Activated naive CD4-positive, alpha-beta T cell treated with anti-CD3 and anti-CD28 coated beads, Interleukin-2, amount 10 ng/mL, durations not matched to agents 7 days and 5 days (primary cell): ENCODE data around the gene DIPK1B.
A peak's percentile ranks its signal among the peaks of the same experiment; 100 is the strongest.

ENCODE experiments used
- CTCF ChIA-PET: fragments of 350-600 bp; sonication (Branson Sonifier 250); formaldehyde crosslinking; loops from one replicate; lab custom pipeline; 2021; ENCODE audit warnings: antibody characterized with exemption; lab: Charles Lee
- DNase-seq: peaks from one replicate; pipeline ENCODE4 v3.0.0-alpha.2; 2020
- H3K27ac Mint-ChIP-seq: one replicate; pipeline ENCODE4 v1.8.0; 2021; ENCODE audit warnings: mild to moderate bottlenecking, moderate library complexity, mixed read lengths
- H3K27me3 Mint-ChIP-seq: one replicate; pipeline ENCODE4 v1.8.0; 2021; ENCODE audit warnings: mild to moderate bottlenecking, mixed read lengths
- H3K36me3 Mint-ChIP-seq: one replicate; pipeline ENCODE4 v1.8.0; 2021; ENCODE audit warnings: mixed read lengths
- H3K4me1 Mint-ChIP-seq: one replicate; pipeline ENCODE4 v1.8.0; 2021; ENCODE audit warnings: mixed read lengths
- H3K4me3 Mint-ChIP-seq: one replicate; pipeline ENCODE4 v1.8.0; 2021; ENCODE audit warnings: mild to moderate bottlenecking, moderate library complexity, mixed read lengths
- H3K9me3 Mint-ChIP-seq: one replicate; pipeline ENCODE4 v1.8.0; 2021; ENCODE audit warnings: mixed read lengths

The DIPK1B gene

GRCh38 chr9:136678034-136678433 lies 34.3 kb upstream of the DIPK1B start:
- CTCF ChIA-PET: no interaction called here
- no peak overlapping the region for H3K4me3 Mint-ChIP-seq

GRCh38 chr9:136678624-136679023 lies 33.7 kb upstream of the DIPK1B start:
- Mint-ChIP-seq H3K4me3 (no peak overlapping the region), H3K27me3 (no peaks in the 10 kb centered on the region), H3K36me3 (no peaks in the 10 kb centered on the region), H3K27ac (no peak overlapping the region), H3K9me3 (no peaks in the 10 kb centered on the region), H3K4me1 (no peaks in the 10 kb centered on the region)
- CTCF ChIA-PET: no interaction called here
- no peak for DNase-seq

More at GRCh38 chr9:136678034-136678433, 34.3 kb upstream of the DIPK1B start:
- Mint-ChIP-seq H3K27ac (no peak overlapping the region), H3K9me3 (no peaks in the 10 kb centered on the region), H3K27me3 (no peaks in the 10 kb centered on the region), H3K36me3 (no peaks in the 10 kb centered on the region), H3K4me1 (no peaks in the 10 kb centered on the region)
- DNase-seq: no peak

- no peaks in the 10 kb centered on the region for H3K36me3 Mint-ChIP-seq
- H3K4me1 Mint-ChIP-seq: no peaks in the 10 kb centered on the region
- H3K4me3 Mint-ChIP-seq: no peak overlapping the region
- no peaks in the 10 kb centered on the region for H3K9me3 Mint-ChIP-seq
- H3K27me3 Mint-ChIP-seq: no peaks in the 10 kb centered on the region
- DNase-seq: no peak
- CTCF ChIA-PET: no interaction called here
- peak overlapping the region; percentile 24 for H3K27ac Mint-ChIP-seq
Measured at GRCh38 chr9:136679431-136679941, 32.9 kb upstream of the DIPK1B start.

GRCh38 chr9:136681029-136681428 lies 31.3 kb upstream of the DIPK1B start:
- H3K27me3 Mint-ChIP-seq: peaks cover 3% of the 10 kb centered on the region
- no peak overlapping the region for H3K27ac Mint-ChIP-seq

GRCh38 chr9:136681945-136682699 lies 30.2 kb upstream of the DIPK1B start:
- no peak for DNase-seq
- no peaks in the 10 kb centered on the region for H3K36me3 Mint-ChIP-seq
- no peak overlapping the region for H3K4me3 Mint-ChIP-seq
- no peaks in the 10 kb centered on the region for H3K9me3 Mint-ChIP-seq
- H3K4me1 Mint-ChIP-seq: peaks cover 7% of the 10 kb centered on the region
- no peak overlapping the region for H3K27ac Mint-ChIP-seq
- CTCF ChIA-PET: interaction anchor here (0.9 to 1.2 kb wide), 3 partner anchors 10 to 18 kb away, joined by 3 read pairs; no protein-coding TSS in a partner anchor
- peaks cover 9% of the 10 kb centered on the region for H3K27me3 Mint-ChIP-seq

More at GRCh38 chr9:136681029-136681428, 31.3 kb upstream of the DIPK1B start:
- Mint-ChIP-seq H3K36me3 (no peaks in the 10 kb centered on the region), H3K4me3 (no peak overlapping the region), H3K4me1 (peaks cover 3% of the 10 kb centered on the region), H3K9me3 (no peaks in the 10 kb centered on the region)
- DNase-seq: no peak
- CTCF ChIA-PET: no interaction called here

- no peak for DNase-seq
- Mint-ChIP-seq H3K4me1 (peaks cover 7% of the 10 kb centered on the region), H3K36me3 (no peaks in the 10 kb centered on the region), H3K27ac (no peak overlapping the region), H3K4me3 (no peak overlapping the region), H3K9me3 (no peaks in the 10 kb centered on the region), H3K27me3 (peaks cover 9% of the 10 kb centered on the region)
- CTCF ChIA-PET: interaction anchor here (0.9 to 1.2 kb wide), 3 partner anchors 11 to 19 kb away, joined by 3 read pairs; no protein-coding TSS in a partner anchor
Measured at GRCh38 chr9:136682710-136683109, 29.7 kb upstream of the DIPK1B start.

- no peaks in the 10 kb centered on the region for H3K36me3 Mint-ChIP-seq
- DNase-seq: no peak
- no peaks in the 10 kb centered on the region for H3K9me3 Mint-ChIP-seq
- no peak overlapping the region for H3K4me3 Mint-ChIP-seq
- H3K27me3 Mint-ChIP-seq: peaks cover 14% of the 10 kb centered on the region
- H3K4me1 Mint-ChIP-seq: peaks cover 7% of the 10 kb centered on the region
- CTCF ChIA-PET: interaction anchor here (1.0 to 1.2 kb wide), 2 partner anchors 12 to 19 kb away, joined by 3 read pairs; no protein-coding TSS in a partner anchor
- H3K27ac Mint-ChIP-seq: no peak overlapping the region
Measured at GRCh38 chr9:136683173-136683745, 29.1 kb upstream of the DIPK1B start.

- DNase-seq: no peak
- Mint-ChIP-seq H3K36me3 (no peaks in the 10 kb centered on the region), H3K9me3 (no peaks in the 10 kb centered on the region), H3K27ac (no peak overlapping the region), H3K4me3 (no peak overlapping the region), H3K27me3 (peaks cover 19% of the 10 kb centered on the region), H3K4me1 (peaks cover 7% of the 10 kb centered on the region)
- CTCF ChIA-PET: no interaction called here
Measured at GRCh38 chr9:136683755-136684154, 28.6 kb upstream of the DIPK1B start.

GRCh38 chr9:136684339-136684738 lies 28.0 kb upstream of the DIPK1B start:
- H3K4me3 Mint-ChIP-seq: no peak overlapping the region
- DNase-seq: no peak
- peaks cover 25% of the 10 kb centered on the region for H3K27me3 Mint-ChIP-seq
- CTCF ChIA-PET: no interaction called here
- no peaks in the 10 kb centered on the region for H3K9me3 Mint-ChIP-seq
- H3K27ac Mint-ChIP-seq: no peak overlapping the region
- H3K4me1 Mint-ChIP-seq: peaks cover 7% of the 10 kb centered on the region
- H3K36me3 Mint-ChIP-seq: no peaks in the 10 kb centered on the region

- Mint-ChIP-seq H3K4me3 (no peak overlapping the region), H3K36me3 (no peaks in the 10 kb centered on the region), H3K4me1 (peaks cover 7% of the 10 kb centered on the region), H3K27ac (no peak overlapping the region), H3K9me3 (no peaks in the 10 kb centered on the region), H3K27me3 (peaks cover 29% of the 10 kb centered on the region)
- no peak for DNase-seq
- CTCF ChIA-PET: interaction anchor here (1.0 kb wide), 1 partner anchor 41 kb away, joined by 4 read pairs; no protein-coding TSS in a partner anchor
Measured at GRCh38 chr9:136684799-136685198, 27.6 kb upstream of the DIPK1B start.

- Mint-ChIP-seq H3K9me3 (no peaks in the 10 kb centered on the region), H3K36me3 (no peaks in the 10 kb centered on the region), H3K4me1 (peaks cover 7% of the 10 kb centered on the region), H3K27ac (no peak overlapping the region), H3K27me3 (peaks cover 33% of the 10 kb centered on the region), H3K4me3 (no peak overlapping the region)
- CTCF ChIA-PET: interaction anchor here (1.0 kb wide), 1 partner anchor 41 kb away, joined by 4 read pairs; no protein-coding TSS in a partner anchor
- no peak for DNase-seq
Measured at GRCh38 chr9:136685216-136685615, 27.2 kb upstream of the DIPK1B start.

GRCh38 chr9:136685790-136686533 lies 26.4 kb upstream of the DIPK1B start:
- Mint-ChIP-seq H3K27me3 (peaks cover 38% of the 10 kb centered on the region), H3K36me3 (no peaks in the 10 kb centered on the region), H3K27ac (peak overlapping the region; percentile 11), H3K9me3 (no peaks in the 10 kb centered on the region), H3K4me1 (peaks cover 7% of the 10 kb centered on the region), H3K4me3 (peak overlapping the region; percentile 74)
- no peak for DNase-seq
- CTCF ChIA-PET: interaction anchor here (1.0 to 1.4 kb wide), 2 partner anchors 14 to 42 kb away, joined by 4 to 7 read pairs; no protein-coding TSS in a partner anchor

- Mint-ChIP-seq H3K9me3 (no peaks in the 10 kb centered on the region), H3K27ac (no peak overlapping the region), H3K4me3 (peak overlapping the region; percentile 74), H3K4me1 (peaks cover 7% of the 10 kb centered on the region), H3K27me3 (peaks cover 42% of the 10 kb centered on the region), H3K36me3 (no peaks in the 10 kb centered on the region)
- DNase-seq: no peak
- CTCF ChIA-PET: interaction anchor here (1.4 kb wide), 1 partner anchor 14 kb away, joined by 7 read pairs; no protein-coding TSS in a partner anchor
Measured at GRCh38 chr9:136686534-136686793, 25.9 kb upstream of the DIPK1B start.
